HCT116 (cell line): ENCODE measurements around the gene IFT122. TPM values are rescaled to one million over a fixed set of nuclear protein-coding genes. Genes with fewer than 3 reads are reported as not detected.

Experiments used
- ATAC-seq: fragments of 200-7000 bp; cut with Tn5 transposase; 2 replicates; pipeline ENCODE4 v1.9.1; 2020; ENCODE audit warnings: mild to moderate bottlenecking, moderate library complexity
- BruUV-seq: library from RNA; stranded (reverse); fragments of 400-500 nt; replicated peaks from 2 replicates; lab custom pipeline; 2021; lab: Mats Ljungman, UMichigan
- CTCF ChIA-PET: fragments of 300-600 bp; sonication (Branson Sonifier 250); formaldehyde crosslinking; loops from one replicate; lab custom pipeline; 2021; ENCODE audit warnings: antibody characterized with exemption; lab: Charles Lee
- POLR2A ChIA-PET: fragments of 300-600, 350-600 bp; sonication (Branson Sonifier 250); formaldehyde crosslinking; loops from one replicate; lab custom pipeline; 2021; ENCODE audit warnings: antibody characterized with exemption; lab: Charles Lee
- RAD21 ChIA-PET, 2 experiments: fragments of 300-600 bp; sonication (Branson Sonifier 250); formaldehyde crosslinking; loops; one replicate each; lab custom pipeline; 2023; ENCODE audit warnings: low total read pairs in 2 of 2; ENCODE audit not compliant: uncharacterized antibody in 2 of 2, unreplicated experiment in 2 of 2, low non-redundant PET in 1 of 2; lab: Charles Lee
- DNase-seq: peaks from one replicate; pipeline ENCODE4 v3.0.0-alpha.2; 2010; ENCODE audit warnings: low read depth, low spot score
- H2AFZ ChIP-seq: fragments of 200-600 bp; shearing (Covaris generic), sonication (generic); 2 replicates; pipeline ENCODE4 v1.6.1; 2017; ENCODE audit warnings: low read depth, mixed run types, mixed read lengths, antibody characterized with exemption, low read length; ENCODE audit not compliant: poor library complexity, severe bottlenecking
- H3K27ac ChIP-seq: 2 replicates; pipeline ENCODE4 v1.5.1; 2012; ENCODE audit warnings: low read depth, low read length
- H3K27me3 ChIP-seq: fragments of 200-600 bp; sonication (generic); 2 replicates; pipeline ENCODE4 v1.6.1; 2016; ENCODE audit warnings: mixed run types, low read length, mixed read lengths; ENCODE audit not compliant: insufficient read depth
- H3K36me3 ChIP-seq, 2 experiments: fragments of 200-500 bp in 1 of 2; fragments of 200-600 bp in 1 of 2; sonication (Bioruptor generic) in 1 of 2; sonication (generic) in 1 of 2; 2 replicates each; pipeline versions ENCODE4 v1.5.1 to v1.6.1; 2014 to 2016; ENCODE audit warnings: low read length in 2 of 2, inconsistent platforms in 1 of 2, mixed read lengths in 1 of 2, mixed run types in 1 of 2; ENCODE audit not compliant: insufficient read depth in 2 of 2, control insufficient read depth in 1 of 2
- H3K4me1 ChIP-seq, 2 experiments: fragments of 200-600 bp in 1 of 2; sonication (generic) in 1 of 2; 2 replicates each; pipeline versions ENCODE4 v1.5.1 to v1.6.1; 2012 to 2017; ENCODE audit warnings: low read length in 2 of 2, inconsistent platforms in 1 of 2, mild to moderate bottlenecking in 1 of 2, mixed read lengths in 1 of 2, mixed run types in 1 of 2, moderate library complexity in 1 of 2; ENCODE audit not compliant: insufficient read depth in 2 of 2, control insufficient read depth in 1 of 2
- H3K4me2 ChIP-seq: fragments of 200-600 bp; sonication (generic); 2 replicates; pipeline ENCODE4 v1.6.1; 2017; ENCODE audit warnings: mixed run types, low read length, mixed read lengths
- H3K4me3 ChIP-seq, 2 experiments: fragments of 200-600 bp in 1 of 2; sonication (generic) in 1 of 2; replicated peaks in 1 of 2; 2 replicates each; pipeline ENCODE4 v1.5.1; 2011 to 2016; ENCODE audit warnings: low read length in 2 of 2, control low read depth in 1 of 2, low read depth in 1 of 2, mild to moderate bottlenecking in 1 of 2, mixed read lengths in 1 of 2, mixed run types in 1 of 2
- H3K79me2 ChIP-seq: fragments of 200-600 bp; sonication (generic); 2 replicates; pipeline ENCODE4 v1.6.1; 2017; ENCODE audit warnings: mild to moderate bottlenecking, mixed run types, low read length, moderate library complexity, mixed read lengths; ENCODE audit not compliant: insufficient read depth
- H3K9ac ChIP-seq: fragments of 200-600 bp; sonication (generic); 2 replicates; pipeline ENCODE4 v1.6.1; 2016; ENCODE audit warnings: low read length, mixed read lengths
- H3K9me2 ChIP-seq: fragments of 200-600 bp; sonication (generic), shearing (Covaris generic); 2 replicates; pipeline ENCODE4 v1.6.1; 2017; ENCODE audit warnings: mixed run types, mild to moderate bottlenecking, moderate library complexity; ENCODE audit not compliant: insufficient read depth
- H3K9me3 ChIP-seq, 2 experiments: fragments of 200-500 bp in 1 of 2; fragments of 200-600 bp in 1 of 2; sonication (Bioruptor generic) in 1 of 2; sonication (generic) in 1 of 2; 2 replicates each; pipeline ENCODE4 v1.6.1; 2014 to 2017; ENCODE audit warnings: low read length in 2 of 2, mixed read lengths in 2 of 2, inconsistent platforms in 1 of 2, low read depth in 1 of 2, mild to moderate bottlenecking in 1 of 2, mixed run types in 1 of 2, moderate library complexity in 1 of 2; ENCODE audit not compliant: control insufficient read depth in 1 of 2, insufficient read depth in 1 of 2
- H4K20me1 ChIP-seq: fragments of 200-600 bp; sonication (generic), shearing (Covaris generic); 2 replicates; pipeline ENCODE4 v1.6.1; 2017; ENCODE audit warnings: mixed run types, mild to moderate bottlenecking, moderate library complexity; ENCODE audit not compliant: insufficient read depth
- CBX3 ChIP-seq: IDR thresholded peaks from 2 replicates; pipeline ENCODE4 v1.6.1; 2012; ENCODE audit warnings: low read depth
- RAD21 ChIP-seq: IDR thresholded peaks from 2 replicates; pipeline ENCODE4 v1.6.1; 2012; ENCODE audit warnings: low read depth, mild to moderate bottlenecking
- TCF7L2 ChIP-seq: IDR thresholded peaks from 2 replicates; pipeline ENCODE4 v1.7.0; 2011; ENCODE audit warnings: borderline replicate concordance, inconsistent platforms; ENCODE audit not compliant: insufficient read depth, insufficient read length; ENCODE audit errors: extremely low read depth
- ZNF274 ChIP-seq: fragments of 200-500 bp; sonication (Bioruptor generic); IDR thresholded peaks from 2 replicates; pipeline ENCODE4 v1.6.1; 2014; ENCODE audit warnings: mild to moderate bottlenecking, low read depth, low read length, inconsistent platforms
- intact Hi-C: fragments of 100-400 bp; cut with micrococcal nuclease; formaldehyde crosslinking; loops from 2 replicates; pipeline ENCODE4 v1.10.0; 2022
- total RNA-seq: library from RNA; stranded (reverse); gene quantifications from one replicate; pipeline ENCODE4 v1.2.1, GENCODE V29; 2021; ENCODE audit not compliant: unreplicated experiment
- TF ChIP-seq, protein P1 (sequence below), 3 experiments: fragments of 200-600 bp in 1 of 3; sonication (generic) in 1 of 3; IDR thresholded peaks in 2 of 3; conservative IDR thresholded peaks in 1 of 3; 2 replicates each; pipeline ENCODE4 v1.5.1; 2012 to 2017; ENCODE audit warnings: low read depth in 2 of 3, low read length in 2 of 3, antibody characterized with exemption in 1 of 3, borderline replicate concordance in 1 of 3, control low read depth in 1 of 3, mild to moderate bottlenecking in 1 of 3, mixed read lengths in 1 of 3, mixed run types in 1 of 3, moderate library complexity in 1 of 3; ENCODE audit not compliant: insufficient read depth in 1 of 3

The IFT122 gene
- total RNA-seq, 1 experiment from 2014 or later, result 21.4 TPM

DNA sequence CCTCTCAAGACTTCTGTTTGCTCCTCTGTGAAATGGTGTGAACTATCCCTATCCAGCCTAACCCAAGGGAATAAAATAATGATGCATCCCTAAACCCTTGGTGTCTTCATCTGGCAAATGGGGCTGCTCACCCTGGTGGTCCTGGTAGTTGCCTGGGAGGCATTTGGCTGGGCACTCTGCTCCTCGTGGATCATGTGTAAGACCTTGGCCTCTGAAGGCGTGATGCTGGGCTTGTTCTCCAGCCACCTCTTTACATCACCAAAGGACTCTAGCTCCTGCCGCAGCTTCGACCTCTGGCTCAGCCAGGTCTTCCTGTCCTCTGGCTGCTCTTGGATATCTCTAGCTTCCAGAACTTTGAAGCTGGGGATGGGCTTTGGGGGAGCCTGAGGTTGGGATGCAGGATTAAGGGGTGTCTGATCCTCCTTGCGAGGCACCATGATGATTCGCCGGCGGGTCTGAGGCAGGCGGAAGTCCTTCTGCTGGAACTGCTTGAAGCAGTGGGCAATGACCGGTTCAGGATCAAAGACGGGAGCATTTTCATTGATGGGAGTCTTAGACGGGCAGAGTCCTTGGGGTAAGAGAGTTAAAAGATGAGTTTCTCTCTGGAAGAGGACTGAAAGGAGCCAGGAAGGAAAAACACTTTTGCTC is 18.7 kb upstream of the IFT122 start:
- BruUV-seq, result no TSS peak
- H3K27me3 ChIP-seq, result no peaks in the 10 kb centered on the region
- H4K20me1 ChIP-seq, result no peaks in the 10 kb centered on the region
- RAD21 ChIA-PET, result no interaction called here
- TF ChIP-seq TCF7L2, result no peak
- ATAC-seq (no peak), DNase-seq (no peak)
- H3K36me3 ChIP-seq, result no peaks in the 10 kb centered on the region
- H3K4me1 ChIP-seq, result peaks cover 0 to 17% of the 10 kb centered on the region in 2 experiments; a peak in 2 of 4 replicates
- POLR2A ChIA-PET, result no interaction called here
- intact Hi-C loops, result no loop called here
- no peak overlapping the region for H3K9ac ChIP-seq
- H2AFZ ChIP-seq, result no peak overlapping the region
- no peak overlapping the region for H3K27ac ChIP-seq
- CTCF ChIA-PET, result no interaction called here
- no peak overlapping the region for H3K4me2 ChIP-seq
- H3K79me2 ChIP-seq, result no peaks in the 10 kb centered on the region
- H3K9me3 ChIP-seq, result no peaks in the 10 kb centered on the region
- no peaks in the 10 kb centered on the region for H3K9me2 ChIP-seq
- H3K4me3 ChIP-seq, result no peak overlapping the region

- no peak for TF ChIP-seq ZNF274
- TF ChIP-seq, protein P1, sequence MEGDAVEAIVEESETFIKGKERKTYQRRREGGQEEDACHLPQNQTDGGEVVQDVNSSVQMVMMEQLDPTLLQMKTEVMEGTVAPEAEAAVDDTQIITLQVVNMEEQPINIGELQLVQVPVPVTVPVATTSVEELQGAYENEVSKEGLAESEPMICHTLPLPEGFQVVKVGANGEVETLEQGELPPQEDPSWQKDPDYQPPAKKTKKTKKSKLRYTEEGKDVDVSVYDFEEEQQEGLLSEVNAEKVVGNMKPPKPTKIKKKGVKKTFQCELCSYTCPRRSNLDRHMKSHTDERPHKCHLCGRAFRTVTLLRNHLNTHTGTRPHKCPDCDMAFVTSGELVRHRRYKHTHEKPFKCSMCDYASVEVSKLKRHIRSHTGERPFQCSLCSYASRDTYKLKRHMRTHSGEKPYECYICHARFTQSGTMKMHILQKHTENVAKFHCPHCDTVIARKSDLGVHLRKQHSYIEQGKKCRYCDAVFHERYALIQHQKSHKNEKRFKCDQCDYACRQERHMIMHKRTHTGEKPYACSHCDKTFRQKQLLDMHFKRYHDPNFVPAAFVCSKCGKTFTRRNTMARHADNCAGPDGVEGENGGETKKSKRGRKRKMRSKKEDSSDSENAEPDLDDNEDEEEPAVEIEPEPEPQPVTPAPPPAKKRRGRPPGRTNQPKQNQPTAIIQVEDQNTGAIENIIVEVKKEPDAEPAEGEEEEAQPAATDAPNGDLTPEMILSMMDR (IDR thresholded peaks at IDR 0.05 in 2 of 3, conservative IDR thresholded peaks at IDR 0.05 in 1 of 3; ENCODE audit: borderline replicate concordance in 1 of 3, insufficient read depth in 1 of 3, low read depth in 2 of 3, low read length in 2 of 3), result peak in 2 of 3 experiments; percentile 10 to 28; a peak in 1 of 6 replicates
- TF ChIP-seq CBX3, result no peak
- peak; percentile 13; the same call in 1 of the 2 replicates for TF ChIP-seq RAD21
- ChIA-PET RAD21 (no interaction called here), CTCF (no interaction called here), POLR2A (interaction anchor here (1.0 kb wide), 1 partner anchor 18 kb away, joined by 3 read pairs; the partner anchor contains the start of genes IFT122 and MBD4)
- BruUV-seq, result no TSS peak
- Histone ChIP-seq H3K36me3 (no peaks in the 10 kb centered on the region), H4K20me1 (no peaks in the 10 kb centered on the region), H3K4me2 (no peak overlapping the region), H3K79me2 (no peaks in the 10 kb centered on the region), H3K27ac (no peak overlapping the region), H3K9me2 (no peaks in the 10 kb centered on the region), H3K4me1 (peaks cover 0 to 17% of the 10 kb centered on the region in 2 experiments; a peak in 2 of 4 replicates), H3K9me3 (no peaks in the 10 kb centered on the region), H2AFZ (no peak overlapping the region), H3K4me3 (no peak overlapping the region), H3K27me3 (no peaks in the 10 kb centered on the region), H3K9ac (no peak overlapping the region)
- intact Hi-C loops, result no loop called here
- ATAC-seq, result peak; percentile 59
- DNase-seq, result no peak
Observed at GRCh38 chr3:129421988-129422745, 17.9 kb upstream of the IFT122 start.
